ENCODE results near the gene SLC7A5.
"Not testable (repeated sequence)": the region's sequence is repeated elsewhere in the genome, so short reads cannot be mapped to it uniquely, and the experiment has no call there.

SLC7A5 gene

GRCh38 chr16:87887931-87888330 is 18.6 kb upstream of the SLC7A5 start:
- not testable (repeated sequence) for DNase-seq

GRCh38 chr16:87885371-87885967 is 16.2 kb upstream of the SLC7A5 start:
- DNase-seq: not testable (repeated sequence)

DNA sequence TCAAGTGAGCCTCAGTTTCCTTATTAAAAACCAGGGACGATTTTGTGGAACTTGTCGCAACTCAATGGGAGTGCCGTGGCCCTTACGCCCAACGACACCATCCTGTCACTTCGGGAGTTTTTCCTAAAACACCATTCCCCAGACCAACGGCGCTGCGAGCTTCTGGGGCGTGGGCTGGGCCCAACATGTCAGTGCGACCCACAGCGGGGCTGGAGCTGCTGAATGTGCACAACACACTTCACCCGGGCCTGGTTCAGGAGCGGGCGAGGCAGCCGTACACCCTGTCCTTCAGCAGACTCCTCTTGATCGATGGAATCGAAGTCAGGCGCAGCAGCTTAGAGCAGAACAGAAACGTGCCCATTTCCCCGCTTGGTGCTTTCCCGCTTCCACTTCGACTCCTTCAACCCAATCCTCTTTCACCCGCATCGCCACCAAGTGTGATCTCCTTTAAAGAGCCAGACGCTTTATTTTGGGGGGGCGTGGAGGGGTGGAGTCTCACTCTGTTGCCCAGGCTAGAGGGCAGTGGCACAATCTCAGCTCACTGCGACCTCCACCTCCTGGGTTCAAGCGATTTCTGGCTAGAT is 13.2 kb upstream of the SLC7A5 start:
- no peak for DNase-seq

- no peak for DNase-seq
Observed at GRCh38 chr16:87881324-87882200, 12.3 kb upstream of the SLC7A5 start.

- DNase-seq: no peak
Observed at GRCh38 chr16:87880117-87880696, 10.9 kb upstream of the SLC7A5 start.

- not testable (repeated sequence) for DNase-seq
Observed at GRCh38 chr16:87879411-87880013, 10.2 kb upstream of the SLC7A5 start.

GRCh38 chr16:87878704-87879103 is 9.4 kb upstream of the SLC7A5 start:
- DNase-seq: no peak

DNA sequence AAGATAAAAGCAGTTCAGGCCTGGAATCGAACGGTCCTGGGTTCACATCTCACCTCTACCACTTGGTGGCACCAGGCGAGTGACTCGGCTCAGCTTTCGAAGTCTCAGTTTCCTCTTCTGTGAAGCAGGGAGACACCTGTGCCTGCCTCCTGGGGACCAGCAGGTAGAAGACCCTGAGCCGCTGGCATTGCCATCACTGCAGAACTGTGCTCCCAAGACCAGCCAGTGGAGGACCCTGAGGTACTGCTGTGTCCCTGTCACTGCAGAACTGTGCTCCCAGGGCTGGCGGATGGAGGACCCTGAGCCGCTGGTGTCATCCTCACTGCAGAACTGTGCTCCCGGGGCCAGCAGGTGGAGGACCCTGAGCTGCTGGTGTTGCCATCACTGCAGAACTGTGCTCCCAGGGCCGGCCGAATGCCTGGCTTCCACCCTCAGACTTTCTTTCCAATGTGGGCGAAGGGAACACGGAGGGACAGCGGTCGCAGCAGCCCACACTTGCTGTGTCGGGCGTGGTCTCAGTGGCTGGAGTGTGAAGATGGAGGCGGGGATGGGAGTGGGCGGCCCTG is 8.7 kb upstream of the SLC7A5 start:
- DNase-seq: peak; percentile 67

DNA sequence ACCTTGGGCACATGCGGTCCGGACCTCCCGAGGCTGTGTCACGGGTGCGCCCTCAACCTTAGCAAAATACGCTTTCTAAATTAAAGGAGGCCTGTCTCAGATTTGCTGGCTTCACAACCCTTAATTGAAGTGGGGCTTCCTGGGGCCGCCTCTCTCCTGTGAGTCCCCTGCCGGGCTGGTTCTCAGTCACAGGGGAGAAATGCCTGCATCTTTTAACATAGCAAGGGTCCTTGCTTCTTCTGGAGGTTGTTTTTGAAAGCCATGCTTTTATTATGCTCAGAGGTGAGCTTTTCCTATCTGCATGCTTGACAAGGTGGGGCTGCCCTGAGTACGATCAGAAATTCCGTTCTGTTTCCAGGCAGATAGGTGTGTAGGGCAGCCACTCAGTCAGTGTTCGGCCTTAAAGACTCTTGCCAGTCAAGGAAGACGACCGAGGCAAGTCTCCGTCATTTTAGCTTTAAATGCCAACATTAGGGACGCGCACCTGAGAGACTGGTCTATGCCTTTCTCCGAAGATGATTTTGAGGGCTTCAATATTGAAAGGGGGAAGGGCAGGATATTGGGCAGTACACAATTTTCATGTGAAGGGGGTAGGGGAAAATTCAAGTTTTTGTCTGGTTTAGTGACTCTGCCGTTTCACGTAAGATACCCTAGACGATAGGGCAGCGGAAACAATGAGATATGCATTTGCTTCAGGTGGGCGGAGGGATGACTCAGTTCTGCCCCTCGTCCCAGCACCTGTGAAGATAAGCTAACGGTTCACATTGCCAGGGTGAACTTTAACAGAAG is 5.5 kb upstream of the SLC7A5 start:
- DNase-seq: peak; percentile 91

- DNase-seq: not testable (repeated sequence)
Observed at GRCh38 chr16:87870418-87871291, 1.3 kb upstream of the SLC7A5 start.

DNA sequence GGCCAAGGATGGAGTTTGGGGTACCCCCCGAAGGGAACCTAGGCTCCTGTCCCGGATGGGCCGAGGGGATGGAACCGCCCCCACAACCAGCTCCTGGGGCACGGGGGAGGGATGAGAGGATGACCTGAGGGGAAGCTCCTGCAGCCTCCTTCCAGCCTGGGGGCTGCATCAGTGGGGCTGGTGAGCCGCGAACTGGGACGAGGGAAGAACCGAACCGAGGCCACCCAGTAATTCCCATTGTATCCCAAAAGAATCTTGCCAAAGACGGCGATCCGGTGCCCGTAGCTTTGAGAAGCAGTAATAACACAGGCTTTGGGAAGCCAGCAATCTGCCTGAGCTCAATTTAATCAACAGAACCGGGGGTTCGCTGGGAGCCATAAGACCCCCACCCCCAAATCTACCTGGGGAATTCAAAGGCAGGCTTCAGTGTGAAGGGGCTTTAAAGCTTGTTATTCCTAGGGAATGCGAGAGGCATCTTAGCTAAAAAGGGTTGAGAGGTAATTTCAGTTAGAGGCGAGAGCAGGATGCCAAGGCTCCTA is 641 bp upstream of the SLC7A5 start:
- not testable (repeated sequence) for DNase-seq

DNA sequence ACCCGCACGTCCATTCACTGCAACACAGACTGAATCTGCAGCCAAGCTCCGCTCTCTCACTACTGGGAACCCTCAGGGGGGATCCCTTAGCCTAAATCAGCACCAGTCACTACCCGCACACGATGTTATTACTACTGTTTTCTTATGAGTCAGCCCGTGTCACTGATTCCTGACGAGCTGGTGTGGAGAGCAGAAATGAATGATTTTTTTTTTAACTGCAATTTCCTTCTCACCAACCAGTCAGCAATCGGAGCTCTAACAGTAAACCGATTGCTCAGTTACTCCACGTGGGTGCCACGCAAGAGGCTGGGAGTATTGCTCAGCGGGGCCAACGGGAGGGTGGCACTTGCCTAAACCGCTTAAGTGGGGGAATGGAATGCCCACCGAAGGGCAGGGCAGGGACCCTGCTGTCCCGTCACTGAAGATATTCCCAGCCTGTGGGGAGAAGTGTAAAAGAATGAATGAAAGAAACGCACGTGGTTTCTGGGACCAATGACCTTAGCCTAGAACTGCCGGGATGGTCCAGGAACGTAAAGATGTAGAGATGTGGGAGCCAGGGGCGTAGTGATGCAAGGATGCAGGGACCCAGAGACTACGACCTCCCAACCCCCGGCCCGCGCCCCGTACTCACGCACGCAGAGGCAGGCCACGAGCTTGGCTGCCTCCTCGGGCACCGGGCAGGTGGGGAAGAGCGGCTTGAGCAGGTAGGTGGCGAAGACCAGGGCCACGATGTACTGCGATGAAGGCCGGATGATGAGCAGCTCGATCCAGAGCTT is 865 bp downstream of the SLC7A5 start:
- DNase-seq: peak; percentile 76

DNA sequence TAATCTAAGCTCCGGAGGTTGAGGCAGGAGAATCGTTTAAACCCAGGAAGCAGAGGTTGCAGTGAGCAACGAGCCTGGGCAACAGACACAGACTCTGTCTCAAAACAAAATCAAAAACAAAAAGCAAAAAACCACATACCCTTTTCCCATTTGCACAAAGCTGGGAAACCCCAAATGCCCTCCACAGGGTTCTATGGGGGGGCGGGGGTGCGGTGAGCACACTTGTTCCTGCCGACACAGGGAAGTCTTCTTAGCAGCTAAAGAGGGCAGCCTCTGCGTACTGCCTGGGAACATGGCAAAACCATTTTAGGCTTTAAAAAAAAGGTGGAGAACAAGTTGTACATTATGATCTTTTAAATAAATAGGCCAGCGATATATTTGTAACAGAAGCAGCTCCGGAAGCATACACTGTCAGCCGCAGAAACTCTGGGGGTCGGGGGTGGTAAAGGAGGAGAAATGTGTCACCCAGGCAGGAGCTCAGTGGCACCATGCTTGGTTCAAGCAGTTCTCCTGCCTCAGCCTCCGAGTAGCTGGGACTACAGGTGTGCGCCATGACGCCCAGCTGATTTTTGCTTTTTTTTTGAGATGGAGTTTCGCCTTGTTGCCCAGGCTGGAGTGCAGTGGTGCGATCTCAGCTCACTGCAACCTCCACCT is 3.3 kb downstream of the SLC7A5 start:
- peak; percentile 69 for DNase-seq

GRCh38 chr16:87864331-87864989 is 4.8 kb downstream of the SLC7A5 start:
- no peak for DNase-seq

DNA sequence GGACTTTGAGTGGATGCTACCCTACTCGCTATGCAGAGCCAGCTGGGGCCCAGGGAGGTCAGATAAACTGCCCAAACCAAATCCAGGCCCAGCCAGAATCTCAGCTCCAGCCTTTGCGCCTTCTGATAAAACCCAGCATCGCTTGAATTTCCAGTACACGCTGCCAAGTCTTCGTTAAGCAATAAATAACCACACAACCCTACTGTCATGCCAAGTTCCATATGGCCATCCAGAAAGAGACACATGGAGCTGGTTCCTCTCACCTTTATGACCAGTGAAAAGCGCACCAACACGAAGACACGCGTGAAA is 6.0 kb downstream of the SLC7A5 start:
- DNase-seq: not testable (repeated sequence)

DNA sequence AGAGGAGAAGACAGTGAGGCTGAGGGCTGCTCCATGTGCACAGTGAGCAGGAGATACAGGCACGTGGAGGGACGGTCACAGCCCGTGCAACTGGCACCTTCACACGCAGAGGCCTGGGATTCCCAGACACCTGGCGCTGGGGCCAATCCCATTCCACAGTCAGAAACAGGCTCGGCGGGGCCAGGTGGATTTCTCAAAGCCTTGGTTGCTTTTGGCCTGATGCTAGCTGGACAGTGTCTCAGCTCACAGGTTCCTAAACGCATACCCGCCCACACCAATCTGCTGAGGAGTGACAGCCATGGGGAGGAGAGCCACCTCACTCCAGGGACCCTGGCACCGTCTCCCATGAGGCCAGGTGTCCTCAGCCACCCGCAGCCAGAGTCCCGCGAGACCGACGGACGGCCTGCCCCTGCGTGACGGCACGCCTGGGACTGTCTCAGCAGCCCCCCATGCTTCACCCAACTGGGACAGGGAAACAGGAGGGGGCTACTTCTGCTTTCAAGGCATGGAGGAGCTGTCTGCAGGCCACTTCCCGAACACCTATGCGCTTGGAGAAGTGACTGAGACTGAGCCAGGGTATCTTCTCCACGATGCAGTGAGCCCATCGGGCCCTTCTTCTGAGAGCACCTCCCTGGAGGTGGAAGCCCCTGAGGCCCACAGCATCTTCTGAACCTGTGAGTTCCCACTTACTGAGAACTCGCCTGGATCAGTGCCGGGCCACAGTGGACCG is 6.5 kb downstream of the SLC7A5 start:
- DNase-seq: peak; percentile 16

DNA sequence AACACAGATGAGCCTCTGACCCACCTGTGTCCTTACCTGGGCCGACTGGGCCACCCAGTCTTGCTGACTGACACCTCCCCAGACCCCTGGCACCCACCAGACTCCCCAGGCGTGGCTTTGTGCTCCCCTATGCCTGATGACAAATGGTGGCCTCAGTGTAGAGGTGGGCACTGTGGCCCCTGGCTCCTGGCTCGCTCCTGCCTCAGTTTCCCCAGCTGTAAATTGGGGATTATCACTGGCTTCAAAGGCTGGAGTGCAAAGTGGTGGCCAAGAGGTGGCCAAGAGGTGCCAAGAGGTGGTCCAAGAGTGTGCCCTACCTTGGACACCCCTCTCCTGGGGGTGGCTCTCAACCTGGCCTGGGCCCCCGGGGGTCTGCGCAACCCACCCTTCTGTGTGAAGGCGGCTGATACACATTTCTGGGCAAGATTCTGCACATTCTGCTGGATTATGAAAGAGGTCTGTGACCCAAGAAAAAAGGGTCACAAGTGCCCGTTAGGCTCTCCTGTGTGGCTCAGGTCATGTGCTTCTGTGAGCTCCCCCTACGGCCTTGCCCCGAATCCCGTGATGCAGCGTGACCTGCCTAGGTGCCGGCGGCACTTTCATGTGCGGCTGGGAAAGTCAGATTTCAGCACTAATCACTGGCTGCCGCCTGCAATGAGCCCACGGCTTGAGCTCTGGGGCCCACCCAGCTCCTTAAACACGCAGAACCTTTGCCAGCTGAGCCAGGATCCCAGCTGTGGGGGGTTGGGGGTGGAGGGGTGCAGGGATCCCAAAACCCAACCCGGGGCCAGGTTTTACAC is 7.8 kb downstream of the SLC7A5 start:
- peak; percentile 2 for DNase-seq
